Kidney (tissue), 14 donors: ENCODE data around the gene DENND10. TPM values are rescaled to one million over a fixed set of nuclear protein-coding genes. Genes with fewer than 3 reads are reported as not detected.
"Not testable (repeated sequence)": the region's sequence is repeated elsewhere in the genome, so short reads cannot be mapped to it uniquely, and the experiment has no call there.

Experiments used
- DNase-seq, 5 donors: peaks; one replicate each; pipeline ENCODE4 v3.0.0-alpha.2; 2013 to 2020
- FAIRE-seq: peaks from 2 replicates; lab custom pipeline; 2012; peaks lifted over from hg19 to GRCh38; lab: Jason Lieb, UNC
- H3K27ac ChIP-seq, 2 donors: one replicate each; pipeline ENCODE4 v1.7.0; 2013; ENCODE audit warnings: low read depth in 2 of 2, low read length in 2 of 2, inconsistent platforms in 1 of 2
- H3K27me3 ChIP-seq: one replicate; pipeline ENCODE4 v1.7.1; 2013; ENCODE audit warnings: low read length, inconsistent platforms; ENCODE audit not compliant: control insufficient read depth, insufficient read depth
- H3K36me3 ChIP-seq, 3 donors: one replicate each; pipeline versions ENCODE4 v1.7.0 to v1.7.1; 2013; ENCODE audit warnings: low read length in 3 of 3, control low read depth in 1 of 3, inconsistent platforms in 1 of 3; ENCODE audit not compliant: insufficient read depth in 3 of 3, control insufficient read depth in 2 of 3
- H3K4me1 ChIP-seq, 3 donors: one replicate each; pipeline versions ENCODE4 v1.7.0 to v1.7.1; 2013; ENCODE audit warnings: low read length in 3 of 3, inconsistent platforms in 1 of 3, low read depth in 1 of 3; ENCODE audit not compliant: control insufficient read depth in 2 of 3, insufficient read depth in 2 of 3
- H3K4me3 ChIP-seq, 3 donors: one replicate each; pipeline versions ENCODE4 v1.7.0 to v1.8.1; 2013; ENCODE audit warnings: low read length in 3 of 3, control low read depth in 1 of 3, inconsistent platforms in 1 of 3
- H3K9ac ChIP-seq, 3 donors: one replicate each; pipeline versions ENCODE4 v1.7.0 to v1.7.1; 2013; ENCODE audit warnings: low read length in 3 of 3, control low read depth in 1 of 3, inconsistent platforms in 1 of 3
- H3K9me3 ChIP-seq, 3 donors: one replicate each; pipeline versions ENCODE4 v1.7.0 to v1.7.1; 2013; ENCODE audit warnings: low read length in 3 of 3, control low read depth in 1 of 3, inconsistent platforms in 1 of 3; ENCODE audit not compliant: control insufficient read depth in 2 of 3, insufficient read depth in 1 of 3
- CTCF ChIP-seq: IDR thresholded peaks from 3 replicates; pipeline ENCODE4 v1.5.1; 2012; ENCODE audit warnings: mild to moderate bottlenecking, moderate library complexity, borderline replicate concordance; ENCODE audit not compliant: insufficient read depth; ENCODE audit errors: extremely low read depth
- intact Hi-C: fragments of 100-400 bp; cut with DNase I; formaldehyde crosslinking; loops from one replicate; pipeline ENCODE4 v1.11.1; 2022
- polyA plus RNA-seq: library from polyadenylated mRNA; stranded (reverse); fragments of 350-450 nt; fragmentation: Illumina TruSeq; extraction: RNeasy Lipid Tissue Mini Kit (QIAGEN cat#74804); gene quantifications from one replicate; pipeline ENCODE4 v1.2.3, GENCODE V29; 2014; ENCODE audit warnings: low read depth, low replicate concordance; ENCODE audit not compliant: insufficient read depth
- total RNA-seq: library from RNA; stranded (reverse); fragmentation: NEBNext Ultra II Directional; extraction: Animal tissue kit (Norgen Biotek cat#: 25700); gene quantifications from one replicate; pipeline ENCODE4 v1.2.1, GENCODE V29; 2021
- donor health status: control.
- donor health status: control.
- donor health status: control.
- donor health status: control.
- donor health status: control.
- donor health status: DM: yes; HTN: yes; CAD: no.
- donor health status: Normal renal cell carcinoma (clear cell type).

Gene DENND10
- total and polyA plus RNA-seq, 2 donors from 2014 or later, result 31.6 to 31.7 TPM

GRCh38 chr10:119136084-119136483, 32.2 kb downstream of the DENND10 start:
- no peak overlapping the region for H3K9ac ChIP-seq
- peaks cover 2 to 7% (median 5%) of the 10 kb centered on the region in 3 donors for H3K36me3 ChIP-seq
- H3K4me3 ChIP-seq, result no peak overlapping the region
- no peaks in the 10 kb centered on the region for H3K27me3 ChIP-seq
- H3K27ac ChIP-seq, result no peak overlapping the region
- H3K9me3 ChIP-seq, result no peaks in the 10 kb centered on the region
- TF ChIP-seq CTCF, result no peak
- no peak for DNase-seq
- no peak for FAIRE-seq
- intact Hi-C loops, result no loop called here
- H3K4me1 ChIP-seq, result peaks cover 0 to 2% (median 0%) of the 10 kb centered on the region in 3 donors

GRCh38 chr10:119137878-119138277, 34.0 kb downstream of the DENND10 start:
- DNase-seq, H3K27ac ChIP-seq, H3K36me3 ChIP-seq, H3K4me1 ChIP-seq, H3K9me3 ChIP-seq, H3K9ac ChIP-seq, H3K4me3 ChIP-seq, H3K27me3 ChIP-seq, intact Hi-C loops, FAIRE-seq: not testable (repeated sequence)

GRCh38 chr10:119138346-119139306, 34.7 kb downstream of the DENND10 start:
- TF ChIP-seq CTCF, result no peak
- DNase-seq (no peak), FAIRE-seq (no peak)
- Histone ChIP-seq H3K27ac (no peak overlapping the region), H3K36me3 (peaks cover 0 to 2% (median 0%) of the 10 kb centered on the region in 3 donors), H3K4me3 (no peak overlapping the region), H3K27me3 (no peaks in the 10 kb centered on the region), H3K4me1 (peaks cover 0 to 2% (median 0%) of the 10 kb centered on the region in 3 donors), H3K9me3 (no peaks in the 10 kb centered on the region), H3K9ac (no peak overlapping the region)
- intact Hi-C loops, result no loop called here

GRCh38 chr10:119139464-119140067, 35.7 kb downstream of the DENND10 start:
- H3K4me1 ChIP-seq, result peaks cover 0 to 2% (median 0%) of the 10 kb centered on the region in 3 donors
- no peak overlapping the region for H3K4me3 ChIP-seq
- H3K27ac ChIP-seq, result no peak overlapping the region
- peak; percentile 63 for TF ChIP-seq CTCF
- no peaks in the 10 kb centered on the region for H3K36me3 ChIP-seq
- DNase-seq (peak in 4 of 5 donors; percentile 52 to 59 (median 56)), FAIRE-seq (no peak)
- no peaks in the 10 kb centered on the region for H3K9me3 ChIP-seq
- intact Hi-C loops, result no loop called here
- no peaks in the 10 kb centered on the region for H3K27me3 ChIP-seq
- no peak overlapping the region for H3K9ac ChIP-seq
